Fibroblast of upper back skin (primary cell): ENCODE measurements around the gene IFNB1.
A peak's percentile ranks its signal among the peaks of the same experiment; 100 is the strongest.

ENCODE experiments used
- DNase-seq: peaks from one replicate; pipeline ENCODE4 v3.0.0-alpha.2; 2013

Gene IFNB1

GRCh38 chr9:21060919-21061561, 16.7 kb downstream of the IFNB1 start:
- peak; percentile 77 for DNase-seq

GRCh38 chr9:21056931-21057330, 20.8 kb downstream of the IFNB1 start:
- peak; percentile 17 for DNase-seq

GRCh38 chr9:21053851-21054250, 23.9 kb downstream of the IFNB1 start:
- no peak for DNase-seq

GRCh38 chr9:21047281-21047691, 30.5 kb downstream of the IFNB1 start:
- no peak for DNase-seq

GRCh38 chr9:21043841-21044240, 33.9 kb downstream of the IFNB1 start:
- no peak for DNase-seq

- DNase-seq: no peak
Measured at GRCh38 chr9:21042466-21042865, 35.3 kb downstream of the IFNB1 start.

- DNase-seq: no peak
Measured at GRCh38 chr9:21039302-21039701, 38.4 kb downstream of the IFNB1 start.

GRCh38 chr9:21037278-21037677, 40.5 kb downstream of the IFNB1 start:
- no peak for DNase-seq

GRCh38 chr9:21031808-21032183, 45.9 kb downstream of the IFNB1 start:
- DNase-seq: no peak

- peak; percentile 33 for DNase-seq
Measured at GRCh38 chr9:21031091-21031807, 46.5 kb downstream of the IFNB1 start, which contains the start of gene HACD4. Gene HACD4 (minus strand): TSS chr9:21031640. CDS start chr9:21031590, 50 bp downstream.

- DNase-seq: peak; percentile 61
Measured at GRCh38 chr9:21030389-21031035, 47.2 kb downstream of the IFNB1 start.

- DNase-seq: no peak
Measured at GRCh38 chr9:21029661-21030060, 48.1 kb downstream of the IFNB1 start.

- no peak for DNase-seq
Measured at GRCh38 chr9:21028466-21028865, 49.3 kb downstream of the IFNB1 start.

GRCh38 chr9:21027295-21027694, 50.4 kb downstream of the IFNB1 start:
- peak; percentile 55 for DNase-seq
